A549 (cell line): ENCODE data around the gene SETBP1. TPM values are rescaled to one million over a fixed set of nuclear protein-coding genes. Genes with fewer than 3 reads are reported as not detected.

Source experiments
- ATAC-seq, 2 experiments: fragments of 200-7000 bp in 1 of 2; fragments of >200 bp in 1 of 2; cut with Nextera tagmentation in 1 of 2; cut with Tn5 transposase in 1 of 2; 3 replicates each; pipeline versions ENCODE4 v1.8.0 to v1.9.1; 2018 to 2020; ENCODE audit warnings: mild to moderate bottlenecking in 1 of 2, moderate library complexity in 1 of 2
- CTCF ChIA-PET: fragments of 300-600 bp; sonication (Branson Sonifier 250); formaldehyde crosslinking; extraction: SDS; loops from one replicate; lab custom pipeline; 2021; ENCODE audit warnings: antibody characterized with exemption, inconsistent platforms; lab: Yijun Ruan, JAX
- POLR2A ChIA-PET: fragments of 350-600 bp; formaldehyde crosslinking; extraction: SDS; loops from one replicate; lab custom pipeline; 2021; ENCODE audit warnings: antibody characterized with exemption, inconsistent platforms; lab: Yijun Ruan, JAX
- DNase-seq, 2 experiments: peaks; one replicate each; pipeline versions ENCODE4 v3.0.0 to v3.0.0-alpha.2; 2011 to 2016; ENCODE audit warnings: low read depth in 1 of 2, low spot score in 1 of 2
- FAIRE-seq: peaks from 2 replicates; lab custom pipeline; 2011; peaks lifted over from hg19 to GRCh38; lab: Jason Lieb, UNC
- H3K27ac ChIP-seq, 2 experiments: fragments of >200 bp; sonication (Bioruptor Twin); formaldehyde crosslinking; 3 replicates each; pipeline ENCODE4 v1.5.1; 2016 to 2017
- H3K4me1 ChIP-seq: fragments of >200 bp; sonication (Bioruptor Twin); formaldehyde crosslinking; 3 replicates; pipeline ENCODE4 v1.6.1; 2016
- H3K4me2 ChIP-seq: fragments of >200 bp; sonication (Bioruptor Twin); formaldehyde crosslinking; 3 replicates; pipeline ENCODE4 v1.6.1; 2016
- H3K4me3 ChIP-seq: fragments of >200 bp; sonication (Bioruptor Twin); formaldehyde crosslinking; 3 replicates; pipeline ENCODE4 v1.5.1; 2016
- H3K9me3 ChIP-seq: fragments of >200 bp; sonication (Bioruptor Twin); formaldehyde crosslinking; 3 replicates; pipeline ENCODE4 v1.6.1; 2016
- ATOH8 ChIP-seq: fragments of 250-450 bp; sonication (Bioruptor Pico); IDR thresholded peaks from 2 replicates; pipeline ENCODE4 v1.5.0; 2020; ENCODE audit warnings: low read depth, mild to moderate bottlenecking, moderate library complexity
- BHLHE40 ChIP-seq: IDR thresholded peaks from 2 replicates; pipeline ENCODE4 v1.6.1; 2012; ENCODE audit warnings: low read depth, low read length, inconsistent platforms
- CBX8 ChIP-seq: fragments of 200-600 bp; sonication (generic); IDR thresholded peaks from 2 replicates; pipeline ENCODE4 v1.6.1; 2016
- CEBPB ChIP-seq, 2 experiments: fragments of >200 bp in 1 of 2; sonication (Bioruptor Twin) in 1 of 2; formaldehyde crosslinking in 1 of 2; IDR thresholded peaks; 2 replicates each; pipeline ENCODE4 v1.6.1; 2012 to 2016
- CHD2 ChIP-seq: fragments of 150-350 bp; IDR thresholded peaks from 2 replicates; pipeline ENCODE4 v1.6.1; 2014; ENCODE audit warnings: low read length; ENCODE audit not compliant: partially characterized antibody
- CHD4 ChIP-seq: fragments of 200-600 bp; sonication (generic); IDR thresholded peaks from 2 replicates; pipeline ENCODE4 v1.6.1; 2016; ENCODE audit warnings: antibody characterized with exemption, mild to moderate bottlenecking, borderline replicate concordance
- CTCF ChIP-seq: fragments of >200 bp; sonication (Bioruptor Twin); formaldehyde crosslinking; IDR thresholded peaks from 3 replicates; pipeline ENCODE4 v1.5.1; 2016
- FOSB ChIP-seq: fragments of 250-450 bp; sonication (Bioruptor Pico); IDR thresholded peaks from 2 replicates; pipeline ENCODE4 v1.5.0; 2020; ENCODE audit warnings: mild to moderate bottlenecking, moderate library complexity
- FOSL2 ChIP-seq, 2 experiments: fragments of 450-650 bp in 1 of 2; fragments of >200 bp in 1 of 2; sonication (Bioruptor Twin) in 1 of 2; formaldehyde crosslinking; IDR thresholded peaks; 2 replicates each; pipeline versions ENCODE4 v1.5.0 to v1.6.1; 2016 to 2020; ENCODE audit warnings: mild to moderate bottlenecking in 1 of 2, moderate library complexity in 1 of 2
- HOXB13 ChIP-seq: fragments of 250-450 bp; sonication (Bioruptor Pico); IDR thresholded peaks from 2 replicates; pipeline ENCODE4 v1.5.0; 2020; ENCODE audit warnings: low read depth, mild to moderate bottlenecking, moderate library complexity
- JUN ChIP-seq, 2 experiments: fragments of >200 bp; sonication (Bioruptor Twin); formaldehyde crosslinking; IDR thresholded peaks; 2 replicates in 1 of 2; 3 replicates in 1 of 2; pipeline ENCODE4 v1.6.1; 2016 to 2017
- JUNB ChIP-seq: fragments of >200 bp; sonication (Bioruptor Twin); formaldehyde crosslinking; IDR thresholded peaks from 2 replicates; pipeline ENCODE4 v1.6.1; 2016
- KDM1A ChIP-seq: fragments of 200-600 bp; sonication (generic); IDR thresholded peaks from 2 replicates; pipeline ENCODE4 v1.6.1; 2016; ENCODE audit warnings: low read depth, mild to moderate bottlenecking
- KDM5A ChIP-seq: fragments of 200-600 bp; sonication (generic); IDR thresholded peaks from 2 replicates; pipeline ENCODE4 v1.6.1; 2016; ENCODE audit warnings: antibody characterized with exemption, mild to moderate bottlenecking
- MYC ChIP-seq: IDR thresholded peaks from 2 replicates; pipeline ENCODE4 v1.6.1; 2012; ENCODE audit warnings: mild to moderate bottlenecking, inconsistent platforms, low read length, improper control_type of control experiment, borderline replicate concordance
- NFE2L2 ChIP-seq: fragments of 150-350 bp; conservative IDR thresholded peaks from 2 replicates; pipeline ENCODE4 v1.6.1; 2014; ENCODE audit warnings: low read length
- PHF8 ChIP-seq: fragments of 200-600 bp; sonication (generic); IDR thresholded peaks from 2 replicates; pipeline ENCODE4 v1.6.1; 2016; ENCODE audit warnings: low read depth, mild to moderate bottlenecking, antibody characterized with exemption, moderate library complexity, borderline replicate concordance
- RAD21 ChIP-seq, 2 experiments: fragments of >200 bp in 1 of 2; sonication (Bioruptor Twin) in 1 of 2; formaldehyde crosslinking in 1 of 2; IDR thresholded peaks in 1 of 2; conservative IDR thresholded peaks in 1 of 2; 2 replicates in 1 of 2; 3 replicates in 1 of 2; pipeline ENCODE4 v1.6.1; 2012 to 2018; ENCODE audit warnings: inconsistent platforms in 1 of 2
- RCOR1 ChIP-seq: fragments of 150-350 bp; IDR thresholded peaks from 2 replicates; pipeline ENCODE4 v1.6.1; 2014; ENCODE audit warnings: antibody characterized with exemption, low read length, low read depth
- REST ChIP-seq: fragments of 200-600 bp; sonication (generic); IDR thresholded peaks from 2 replicates; pipeline ENCODE4 v1.6.1; 2016; ENCODE audit warnings: antibody characterized with exemption, mild to moderate bottlenecking, moderate library complexity
- RFX5 ChIP-seq: fragments of 450-650 bp; IDR thresholded peaks from 2 replicates; pipeline ENCODE4 v1.7.1; 2014; ENCODE audit warnings: antibody characterized with exemption, mild to moderate bottlenecking, moderate library complexity
- RNF2 ChIP-seq: fragments of 200-600 bp; sonication (generic); IDR thresholded peaks from 2 replicates; pipeline ENCODE4 v1.6.1; 2016; ENCODE audit warnings: low read depth, mild to moderate bottlenecking, antibody characterized with exemption, moderate library complexity, borderline replicate concordance
- TP53 ChIP-seq: fragments of 250-450 bp; sonication (Bioruptor Pico); IDR thresholded peaks from 2 replicates; pipeline ENCODE4 v1.5.0; 2021; ENCODE audit warnings: mild to moderate bottlenecking, moderate library complexity
- ZNF302 ChIP-seq: fragments of 250-450 bp; sonication (Bioruptor Pico); IDR thresholded peaks from 2 replicates; pipeline ENCODE4 v1.9.0; 2021; ENCODE audit warnings: inconsistent platforms, mild to moderate bottlenecking, moderate library complexity
- whole genome bisulfite sequencing: methylation state at CpG from one replicate; pipeline ENCODE4 v1.1.6; 2017; ENCODE audit errors: missing lambda C conversion rate; 5-methylcytosine and 5-hydroxymethylcytosine counted together
- polyA plus RNA-seq, 4 experiments: library from polyadenylated mRNA; depleted of rRNA in 3 of 4; stranded (reverse); fragments of >200 nt; fragmentation: RNase III in 1 of 4; extraction: RNeasy Plus Mini Kit Qiagen cat#74134 plus additional on column Dnase treatment in 1 of 4; gene quantifications; 2 replicates in 3 of 4; 3 replicates in 1 of 4; pipeline ENCODE4 v1.2.3, GENCODE V29; 2011 to 2017
- TF ChIP-seq, protein P1 (sequence below): IDR thresholded peaks from 2 replicates; pipeline ENCODE4 v1.6.1; 2012
- TF ChIP-seq, protein P2 (sequence below): IDR thresholded peaks from 2 replicates; pipeline ENCODE4 v1.6.1; 2012; ENCODE audit warnings: low read depth, borderline replicate concordance
- TF ChIP-seq, protein P3 (sequence below): fragments of >200 bp; sonication (Bioruptor Twin); formaldehyde crosslinking; IDR thresholded peaks from 3 replicates; pipeline ENCODE4 v1.6.1; 2016
- TF ChIP-seq, protein P4 (sequence below): fragments of 150-350 bp; IDR thresholded peaks from 2 replicates; pipeline ENCODE4 v1.6.1; 2014; ENCODE audit warnings: low read depth, mild to moderate bottlenecking, low read length

SETBP1 gene
- polyA plus RNA-seq, 2 of the 4 experiments (the other 2 are of a cell fraction): 0.50 to 1.9 TPM

DNA sequence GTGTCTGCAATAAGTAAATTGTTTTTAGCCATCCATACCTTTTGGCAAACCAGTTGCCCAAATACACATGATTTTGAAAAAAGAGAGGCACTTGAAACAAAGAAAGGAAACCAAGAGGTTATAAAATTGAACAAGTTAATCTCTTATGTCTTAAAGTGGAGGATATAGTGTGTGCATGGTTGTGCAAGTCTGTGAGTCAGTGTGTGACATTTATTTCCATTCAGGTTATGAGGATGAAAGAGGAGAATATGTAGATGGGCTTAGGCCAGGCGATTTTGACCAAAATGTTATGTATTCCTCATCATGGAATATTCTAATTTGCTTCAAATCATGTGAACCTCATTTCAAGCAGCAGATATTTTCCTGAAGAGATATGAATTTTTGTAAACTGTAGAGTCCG, 123.3 kb downstream of the SETBP1 start:
- Histone ChIP-seq H3K27ac (no peak overlapping the region), H3K4me1 (peaks cover 6% of the 10 kb centered on the region; the same call in 1 of the 3 replicates), H3K4me2 (no peak overlapping the region), H3K9me3 (no peaks in the 10 kb centered on the region), H3K4me3 (no peak overlapping the region)
- DNase-seq (no peak), FAIRE-seq (no peak), ATAC-seq (no peak)
- WGBS: 68% methylated on average over 2 of the region's 2 CpGs
- no peak for TF ChIP-seq CHD2
- no peak for TF ChIP-seq CBX8
- no peak for TF ChIP-seq RFX5
- no peak for TF ChIP-seq HOXB13 (CRISPR knock-in tag)
- no peak for TF ChIP-seq ATOH8 (CRISPR knock-in tag)
- no peak for TF ChIP-seq RAD21 (conservative IDR thresholded peaks at IDR 0.05 in 1 of 2, IDR thresholded peaks at IDR 0.05 in 1 of 2)
- no peak for TF ChIP-seq MYC
- TF ChIP-seq, protein P1, sequence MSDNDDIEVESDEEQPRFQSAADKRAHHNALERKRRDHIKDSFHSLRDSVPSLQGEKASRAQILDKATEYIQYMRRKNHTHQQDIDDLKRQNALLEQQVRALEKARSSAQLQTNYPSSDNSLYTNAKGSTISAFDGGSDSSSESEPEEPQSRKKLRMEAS: no peak
- TF ChIP-seq NFE2L2: no peak
- no peak for TF ChIP-seq ZNF302 (CRISPR knock-in tag)
- no peak for TF ChIP-seq REST
- no peak for TF ChIP-seq FOSL2 (IDR thresholded peaks at IDR 0.05)
- TF ChIP-seq FOSL2 (CRISPR knock-in tag; IDR thresholded peaks at IDR 0.05): no peak
- TF ChIP-seq TP53 (CRISPR knock-in tag): no peak
- no peak for TF ChIP-seq PHF8
- TF ChIP-seq JUN (IDR thresholded peaks at IDR 0.05): no peak
- no peak for TF ChIP-seq KDM5A
- no peak for TF ChIP-seq FOSB (CRISPR knock-in tag)
- no peak for TF ChIP-seq CEBPB (IDR thresholded peaks at IDR 0.05)
- ChIA-PET POLR2A (no interaction called here), CTCF (no interaction called here)

DNA sequence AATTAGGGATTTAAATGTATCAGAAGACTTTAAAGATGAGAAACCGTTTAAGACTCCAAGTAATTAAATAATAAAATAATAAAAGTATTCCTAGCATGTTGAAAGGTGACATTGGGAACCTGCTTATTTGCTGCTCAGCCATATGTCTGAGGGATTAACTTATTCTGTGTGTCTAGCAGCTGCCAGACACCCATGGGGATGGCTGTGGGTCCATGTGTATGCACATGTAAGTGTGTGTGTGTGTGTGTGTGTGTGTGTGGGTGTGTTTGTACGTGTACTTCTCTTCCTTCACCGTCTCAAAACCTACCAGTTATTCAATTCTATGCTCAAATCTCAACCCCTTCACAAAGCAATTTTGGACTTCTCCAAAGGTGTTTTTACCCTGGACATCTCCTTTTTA, 124.5 kb downstream of the SETBP1 start:
- TF ChIP-seq BHLHE40 (no peak), CBX8 (no peak), JUNB (no peak), RNF2 (no peak), ZNF302 (CRISPR knock-in tag) (no peak), NFE2L2 (no peak), CTCF (no peak), MYC (no peak), KDM1A (no peak), CHD4 (no peak), RCOR1 (no peak)
- TF ChIP-seq, protein P2, sequence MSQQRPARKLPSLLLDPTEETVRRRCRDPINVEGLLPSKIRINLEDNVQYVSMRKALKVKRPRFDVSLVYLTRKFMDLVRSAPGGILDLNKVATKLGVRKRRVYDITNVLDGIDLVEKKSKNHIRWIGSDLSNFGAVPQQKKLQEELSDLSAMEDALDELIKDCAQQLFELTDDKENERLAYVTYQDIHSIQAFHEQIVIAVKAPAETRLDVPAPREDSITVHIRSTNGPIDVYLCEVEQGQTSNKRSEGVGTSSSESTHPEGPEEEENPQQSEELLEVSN: no peak
- TF ChIP-seq, protein P1: no peak
- TF ChIP-seq, protein P3, sequence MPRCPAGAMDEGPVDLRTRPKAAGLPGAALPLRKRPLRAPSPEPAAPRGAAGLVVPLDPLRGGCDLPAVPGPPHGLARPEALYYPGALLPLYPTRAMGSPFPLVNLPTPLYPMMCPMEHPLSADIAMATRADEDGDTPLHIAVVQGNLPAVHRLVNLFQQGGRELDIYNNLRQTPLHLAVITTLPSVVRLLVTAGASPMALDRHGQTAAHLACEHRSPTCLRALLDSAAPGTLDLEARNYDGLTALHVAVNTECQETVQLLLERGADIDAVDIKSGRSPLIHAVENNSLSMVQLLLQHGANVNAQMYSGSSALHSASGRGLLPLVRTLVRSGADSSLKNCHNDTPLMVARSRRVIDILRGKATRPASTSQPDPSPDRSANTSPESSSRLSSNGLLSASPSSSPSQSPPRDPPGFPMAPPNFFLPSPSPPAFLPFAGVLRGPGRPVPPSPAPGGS: no peak
- TF ChIP-seq, protein P4, sequence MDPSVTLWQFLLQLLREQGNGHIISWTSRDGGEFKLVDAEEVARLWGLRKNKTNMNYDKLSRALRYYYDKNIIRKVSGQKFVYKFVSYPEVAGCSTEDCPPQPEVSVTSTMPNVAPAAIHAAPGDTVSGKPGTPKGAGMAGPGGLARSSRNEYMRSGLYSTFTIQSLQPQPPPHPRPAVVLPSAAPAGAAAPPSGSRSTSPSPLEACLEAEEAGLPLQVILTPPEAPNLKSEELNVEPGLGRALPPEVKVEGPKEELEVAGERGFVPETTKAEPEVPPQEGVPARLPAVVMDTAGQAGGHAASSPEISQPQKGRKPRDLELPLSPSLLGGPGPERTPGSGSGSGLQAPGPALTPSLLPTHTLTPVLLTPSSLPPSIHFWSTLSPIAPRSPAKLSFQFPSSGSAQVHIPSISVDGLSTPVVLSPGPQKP: no peak
- DNase-seq (no peak), FAIRE-seq (no peak), ATAC-seq (no peak)
- ChIA-PET CTCF (no interaction called here), POLR2A (no interaction called here)
- no peaks in the 10 kb centered on the region for H3K9me3 ChIP-seq
- peaks cover 6% of the 10 kb centered on the region; the same call in 1 of the 3 replicates for H3K4me1 ChIP-seq
- no peak overlapping the region for H3K4me3 ChIP-seq
- H3K4me2 ChIP-seq: no peak overlapping the region
- no peak overlapping the region for H3K27ac ChIP-seq
- WGBS: 69% methylated on average over 3 of the region's 3 CpGs
